ENCODE data around the gene ADGRL3. TPM values are rescaled to one million over a fixed set of nuclear protein-coding genes. Genes with fewer than 3 reads are reported as not detected.

The ADGRL3 gene
- total RNA-seq, 1 experiment from 2014 or later = not detected

- H3K4me3 ChIP-seq (ENCODE audit: low read length) = no peak overlapping the region
- H3K9me2 ChIP-seq (replicated peaks; ENCODE audit: insufficient read depth, low read length) = no peaks in the 10 kb centered on the region
- H3K9ac ChIP-seq (ENCODE audit: low read length) = no peak overlapping the region
- H3K27ac ChIP-seq (ENCODE audit: low read length) = no peak overlapping the region
- no peak overlapping the region for H3K4me2 ChIP-seq (ENCODE audit: low read depth, low read length, poor library complexity, severe bottlenecking)
- H3K27me3 ChIP-seq (ENCODE audit: low read length) = no peaks in the 10 kb centered on the region
- no peaks in the 10 kb centered on the region for H3K79me2 ChIP-seq (ENCODE audit: low read length)
- no peak overlapping the region for H2AFZ ChIP-seq (ENCODE audit: low read length)
- H3K4me1 ChIP-seq (ENCODE audit: low read length) = no peaks in the 10 kb centered on the region
- peaks cover 34% of the 10 kb centered on the region for H3K9me3 ChIP-seq (ENCODE audit: low read length)
- H3K36me3 ChIP-seq (ENCODE audit: insufficient read depth, low read length) = no peaks in the 10 kb centered on the region
- H4K20me1 ChIP-seq (ENCODE audit: insufficient read depth, low read depth, low read length) = no peaks in the 10 kb centered on the region
- DNase-seq = no peak
These were observed 74.2 kb downstream of the ADGRL3 start for GRCh38 chr4:61274286-61274685.

GRCh38 chr4:61275241-61275640, 75.1 kb downstream of the ADGRL3 start:
- Histone ChIP-seq H3K4me2 (ENCODE audit: low read depth, low read length, poor library complexity, severe bottlenecking) (no peak overlapping the region), H2AFZ (ENCODE audit: low read length) (no peak overlapping the region), H3K36me3 (ENCODE audit: insufficient read depth, low read length) (no peaks in the 10 kb centered on the region), H3K27me3 (ENCODE audit: low read length) (no peaks in the 10 kb centered on the region), H3K9me3 (ENCODE audit: low read length) (peaks cover 32% of the 10 kb centered on the region), H3K9ac (ENCODE audit: low read length) (no peak overlapping the region), H3K4me1 (ENCODE audit: low read length) (no peaks in the 10 kb centered on the region), H3K27ac (ENCODE audit: low read length) (no peak overlapping the region), H4K20me1 (ENCODE audit: insufficient read depth, low read depth, low read length) (no peaks in the 10 kb centered on the region), H3K79me2 (ENCODE audit: low read length) (no peaks in the 10 kb centered on the region), H3K9me2 (replicated peaks; ENCODE audit: insufficient read depth, low read length) (no peaks in the 10 kb centered on the region), H3K4me3 (ENCODE audit: low read length) (no peak overlapping the region)
- DNase-seq = no peak

DNA sequence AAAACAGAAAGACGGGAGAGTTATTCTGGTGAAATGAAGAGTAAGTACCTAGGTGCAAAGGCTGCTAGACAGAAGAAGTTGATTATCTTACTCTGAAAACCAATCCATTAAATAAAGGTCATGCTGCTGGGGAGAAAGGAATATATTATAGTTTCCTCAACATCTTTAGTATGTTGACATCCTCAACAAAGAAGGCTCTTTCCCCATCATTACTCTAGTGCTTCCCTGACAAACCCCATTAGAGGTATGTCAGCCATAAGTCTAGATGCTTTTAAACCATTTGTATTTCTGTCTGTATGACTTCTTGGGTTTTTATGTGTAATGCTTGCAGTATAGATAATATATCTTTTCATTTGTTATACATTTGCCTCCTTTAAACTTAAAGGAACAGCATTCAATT, 75.9 kb downstream of the ADGRL3 start:
- no peak overlapping the region for H2AFZ ChIP-seq (ENCODE audit: low read length)
- H3K4me1 ChIP-seq (ENCODE audit: low read length) = no peaks in the 10 kb centered on the region
- no peak for DNase-seq
- H3K9me3 ChIP-seq (ENCODE audit: low read length) = peaks cover 30% of the 10 kb centered on the region
- H3K27ac ChIP-seq (ENCODE audit: low read length) = no peak overlapping the region
- no peaks in the 10 kb centered on the region for H3K36me3 ChIP-seq (ENCODE audit: insufficient read depth, low read length)
- H3K4me3 ChIP-seq (ENCODE audit: low read length) = no peak overlapping the region
- no peak overlapping the region for H3K9ac ChIP-seq (ENCODE audit: low read length)
- H3K9me2 ChIP-seq (replicated peaks; ENCODE audit: insufficient read depth, low read length) = no peaks in the 10 kb centered on the region
- H3K4me2 ChIP-seq (ENCODE audit: low read depth, low read length, poor library complexity, severe bottlenecking) = no peak overlapping the region
- no peaks in the 10 kb centered on the region for H3K79me2 ChIP-seq (ENCODE audit: low read length)
- no peaks in the 10 kb centered on the region for H3K27me3 ChIP-seq (ENCODE audit: low read length)
- no peaks in the 10 kb centered on the region for H4K20me1 ChIP-seq (ENCODE audit: insufficient read depth, low read depth, low read length)

DNA sequence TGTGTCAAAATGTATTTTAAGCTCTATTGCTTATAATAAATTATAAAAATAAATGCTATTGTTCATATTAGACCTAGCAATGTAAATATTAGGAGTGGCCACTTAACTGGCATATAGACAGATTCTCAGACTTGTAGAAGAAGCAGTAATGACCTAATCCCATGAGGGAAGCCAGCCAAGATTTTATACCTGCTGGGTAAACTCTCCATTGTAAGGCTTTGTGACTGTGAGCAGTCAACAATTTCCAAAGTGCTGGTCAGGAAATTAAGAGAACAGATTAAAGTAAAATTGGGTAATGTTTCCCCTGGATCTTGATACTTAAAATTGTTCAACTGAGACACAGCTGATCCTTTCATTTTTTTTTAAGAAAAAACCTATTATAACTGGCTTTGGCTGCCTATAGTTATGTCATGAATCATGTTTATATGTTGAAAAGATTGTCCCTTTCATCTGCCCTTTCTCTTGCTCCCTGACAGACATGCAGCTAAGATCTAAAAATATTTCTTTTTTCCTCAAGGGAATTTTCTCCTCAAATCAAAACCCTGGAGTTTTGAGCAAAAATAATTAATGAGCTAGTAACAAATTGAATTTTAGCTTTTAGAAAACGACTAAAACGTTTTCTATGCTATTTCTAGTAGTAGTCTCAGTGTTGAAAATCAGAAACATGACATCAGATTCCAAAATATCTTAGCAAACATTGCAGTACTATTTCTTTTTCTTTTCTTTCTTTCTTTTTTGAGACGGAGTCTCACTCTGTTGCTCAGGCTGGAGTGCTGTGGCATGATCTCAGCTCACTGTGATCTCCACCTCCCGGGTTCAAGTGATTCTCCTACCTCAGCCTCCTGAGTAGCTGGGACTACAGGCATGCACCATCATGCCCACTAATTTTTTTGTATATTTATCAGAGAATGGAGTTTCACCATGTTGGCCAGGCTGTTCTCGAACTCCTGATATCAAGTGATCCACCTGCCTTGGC, 77.9 kb downstream of the ADGRL3 start:
- no peak for DNase-seq
- Histone ChIP-seq H3K9ac (ENCODE audit: low read length) (no peak overlapping the region), H2AFZ (ENCODE audit: low read length) (no peak overlapping the region), H3K27ac (ENCODE audit: low read length) (no peak overlapping the region), H3K4me3 (ENCODE audit: low read length) (no peak overlapping the region), H4K20me1 (ENCODE audit: insufficient read depth, low read depth, low read length) (no peaks in the 10 kb centered on the region), H3K36me3 (ENCODE audit: insufficient read depth, low read length) (no peaks in the 10 kb centered on the region), H3K79me2 (ENCODE audit: low read length) (no peaks in the 10 kb centered on the region), H3K4me1 (ENCODE audit: low read length) (no peaks in the 10 kb centered on the region), H3K9me3 (ENCODE audit: low read length) (peaks cover 14% of the 10 kb centered on the region), H3K4me2 (ENCODE audit: low read depth, low read length, poor library complexity, severe bottlenecking) (no peak overlapping the region), H3K9me2 (replicated peaks; ENCODE audit: insufficient read depth, low read length) (no peaks in the 10 kb centered on the region), H3K27me3 (ENCODE audit: low read length) (no peaks in the 10 kb centered on the region)

- no peak overlapping the region for H3K4me3 ChIP-seq (ENCODE audit: low read length)
- no peak overlapping the region for H3K27ac ChIP-seq (ENCODE audit: low read length)
- H3K9me2 ChIP-seq (replicated peaks; ENCODE audit: insufficient read depth, low read length) = no peaks in the 10 kb centered on the region
- DNase-seq = no peak
- no peaks in the 10 kb centered on the region for H3K27me3 ChIP-seq (ENCODE audit: low read length)
- H3K79me2 ChIP-seq (ENCODE audit: low read length) = no peaks in the 10 kb centered on the region
- H4K20me1 ChIP-seq (ENCODE audit: insufficient read depth, low read depth, low read length) = no peaks in the 10 kb centered on the region
- H3K4me1 ChIP-seq (ENCODE audit: low read length) = no peaks in the 10 kb centered on the region
- H3K36me3 ChIP-seq (ENCODE audit: insufficient read depth, low read length) = no peaks in the 10 kb centered on the region
- H3K4me2 ChIP-seq (ENCODE audit: low read depth, low read length, poor library complexity, severe bottlenecking) = no peak overlapping the region
- no peak overlapping the region for H2AFZ ChIP-seq (ENCODE audit: low read length)
- H3K9me3 ChIP-seq (ENCODE audit: low read length) = peaks cover 10% of the 10 kb centered on the region; the same call in 1 of the 2 replicates
- H3K9ac ChIP-seq (ENCODE audit: low read length) = no peak overlapping the region
These were observed 92.2 kb downstream of the ADGRL3 start for GRCh38 chr4:61292322-61292721.

DNA sequence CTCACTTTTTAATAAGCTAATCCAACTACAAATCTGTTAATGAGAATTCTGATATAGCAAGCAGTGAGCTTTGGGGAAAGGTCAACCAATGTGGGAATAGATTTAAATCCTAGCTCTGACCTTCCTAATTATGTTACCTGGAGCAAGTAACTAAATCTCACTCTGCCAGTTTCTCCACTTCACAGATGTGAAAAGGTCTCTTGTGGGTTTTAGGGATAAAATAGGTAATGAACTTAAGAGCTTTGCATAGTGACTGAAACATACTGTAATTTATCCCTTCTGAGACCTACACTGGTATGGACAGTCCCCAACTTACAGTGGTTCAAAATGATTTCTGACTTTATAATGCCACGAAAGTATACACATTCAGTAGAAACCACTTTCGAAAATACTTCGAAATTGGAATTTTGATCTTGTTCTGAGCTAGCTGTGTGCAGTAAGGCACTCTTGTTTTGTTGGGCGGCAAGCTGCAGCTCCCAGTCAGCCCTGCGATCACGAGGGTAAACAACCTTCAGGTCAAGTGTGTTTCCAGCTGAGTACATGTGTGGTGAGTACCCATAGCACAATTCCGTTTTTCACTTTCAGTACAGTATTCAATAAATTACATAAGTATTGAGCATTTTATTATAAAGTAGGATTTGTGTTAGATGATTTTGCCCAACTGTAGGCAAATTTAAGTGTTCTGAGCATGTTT, 93.7 kb downstream of the ADGRL3 start:
- Histone ChIP-seq H3K4me1 (ENCODE audit: low read length) (no peaks in the 10 kb centered on the region), H4K20me1 (ENCODE audit: insufficient read depth, low read depth, low read length) (no peaks in the 10 kb centered on the region), H3K9me3 (ENCODE audit: low read length) (peaks cover 10% of the 10 kb centered on the region; the same call in 1 of the 2 replicates), H3K9ac (ENCODE audit: low read length) (no peak overlapping the region), H3K4me3 (ENCODE audit: low read length) (no peak overlapping the region), H2AFZ (ENCODE audit: low read length) (no peak overlapping the region), H3K79me2 (ENCODE audit: low read length) (no peaks in the 10 kb centered on the region), H3K27ac (ENCODE audit: low read length) (no peak overlapping the region), H3K36me3 (ENCODE audit: insufficient read depth, low read length) (no peaks in the 10 kb centered on the region), H3K4me2 (ENCODE audit: low read depth, low read length, poor library complexity, severe bottlenecking) (no peak overlapping the region), H3K9me2 (replicated peaks; ENCODE audit: insufficient read depth, low read length) (no peaks in the 10 kb centered on the region), H3K27me3 (ENCODE audit: low read length) (no peaks in the 10 kb centered on the region)
- DNase-seq = no peak

- Histone ChIP-seq H3K4me2 (ENCODE audit: low read depth, low read length, poor library complexity, severe bottlenecking) (no peak overlapping the region), H3K4me3 (ENCODE audit: low read length) (no peak overlapping the region), H3K4me1 (ENCODE audit: low read length) (no peaks in the 10 kb centered on the region), H2AFZ (ENCODE audit: low read length) (no peak overlapping the region), H3K9me2 (replicated peaks; ENCODE audit: insufficient read depth, low read length) (no peaks in the 10 kb centered on the region), H3K27me3 (ENCODE audit: low read length) (no peaks in the 10 kb centered on the region), H3K27ac (ENCODE audit: low read length) (no peak overlapping the region), H3K9me3 (ENCODE audit: low read length) (peaks cover 6% of the 10 kb centered on the region; the same call in 1 of the 2 replicates), H4K20me1 (ENCODE audit: insufficient read depth, low read depth, low read length) (no peaks in the 10 kb centered on the region), H3K36me3 (ENCODE audit: insufficient read depth, low read length) (no peaks in the 10 kb centered on the region), H3K9ac (ENCODE audit: low read length) (no peak overlapping the region), H3K79me2 (ENCODE audit: low read length) (no peaks in the 10 kb centered on the region)
- no peak for DNase-seq
These were observed 94.8 kb downstream of the ADGRL3 start for GRCh38 chr4:61294936-61295335.

- Histone ChIP-seq H4K20me1 (ENCODE audit: insufficient read depth, low read depth, low read length) (no peaks in the 10 kb centered on the region), H3K9me3 (ENCODE audit: low read length) (peaks cover 11% of the 10 kb centered on the region; the same call in 1 of the 2 replicates), H2AFZ (ENCODE audit: low read length) (no peak overlapping the region), H3K9me2 (replicated peaks; ENCODE audit: insufficient read depth, low read length) (no peaks in the 10 kb centered on the region), H3K36me3 (ENCODE audit: insufficient read depth, low read length) (no peaks in the 10 kb centered on the region), H3K27me3 (ENCODE audit: low read length) (no peaks in the 10 kb centered on the region), H3K27ac (ENCODE audit: low read length) (no peak overlapping the region), H3K4me1 (ENCODE audit: low read length) (no peaks in the 10 kb centered on the region), H3K79me2 (ENCODE audit: low read length) (no peaks in the 10 kb centered on the region), H3K4me2 (ENCODE audit: low read depth, low read length, poor library complexity, severe bottlenecking) (no peak overlapping the region), H3K9ac (ENCODE audit: low read length) (no peak overlapping the region), H3K4me3 (ENCODE audit: low read length) (no peak overlapping the region)
- DNase-seq = no peak
These were observed 96.0 kb downstream of the ADGRL3 start for GRCh38 chr4:61296144-61296543.
